ENCODE results near the gene DDX6.
A peak's percentile ranks its signal among the peaks of the same experiment; 100 is the strongest.
"Not testable (repeated sequence)": the region's sequence is repeated elsewhere in the genome, so short reads cannot be mapped to it uniquely, and the experiment has no call there.

Gene DDX6

DNA sequence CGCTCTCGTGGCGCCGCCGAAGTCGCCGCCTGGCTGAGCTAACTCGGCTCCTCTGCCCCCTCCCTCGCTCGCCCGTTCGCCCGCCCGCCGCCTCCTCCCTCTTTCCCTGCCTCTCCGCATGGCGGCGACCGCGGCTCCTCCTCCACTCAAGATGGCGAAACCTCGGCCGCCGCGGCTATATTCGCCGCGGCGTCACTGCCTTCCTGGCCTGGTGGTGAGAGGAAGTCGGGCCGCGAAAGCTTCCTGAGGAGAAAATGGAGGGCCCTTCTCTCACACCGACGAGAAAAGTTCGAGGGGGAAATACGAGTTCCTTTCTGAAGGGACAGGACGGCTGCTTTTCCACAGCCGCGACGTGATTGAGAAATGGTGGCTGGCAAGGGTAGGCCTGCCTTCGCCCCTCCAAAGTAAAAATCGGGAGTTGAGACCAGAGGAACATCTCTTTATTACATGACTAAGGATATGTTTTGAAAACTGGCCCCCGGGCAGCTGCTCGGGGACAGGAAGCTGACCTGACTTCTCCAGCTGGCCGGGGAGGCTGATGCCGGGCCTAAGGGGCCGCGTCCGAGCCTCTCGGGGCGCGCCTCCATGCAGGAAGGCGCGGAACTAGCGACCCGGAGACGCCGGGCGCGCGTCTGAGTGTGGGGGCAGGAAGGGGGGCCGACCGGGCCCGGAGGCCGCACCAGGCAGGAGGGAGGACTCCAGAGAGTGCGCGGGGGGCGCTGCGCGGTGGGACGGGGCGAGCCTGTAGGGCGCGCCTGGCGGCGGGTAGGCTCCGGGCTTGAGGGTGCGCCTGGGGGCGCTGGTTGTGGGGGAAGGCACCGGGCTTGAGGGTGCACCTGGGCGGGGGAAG lies at the start of gene DDX6:
Gene DDX6 (minus strand): TSS at position 54 of the 850 bp plus-strand sequence. CDS start 4,913 bp downstream, outside the sequence.
- DNase-seq (ENCODE audit: low read depth), result peak; percentile 38

DNA sequence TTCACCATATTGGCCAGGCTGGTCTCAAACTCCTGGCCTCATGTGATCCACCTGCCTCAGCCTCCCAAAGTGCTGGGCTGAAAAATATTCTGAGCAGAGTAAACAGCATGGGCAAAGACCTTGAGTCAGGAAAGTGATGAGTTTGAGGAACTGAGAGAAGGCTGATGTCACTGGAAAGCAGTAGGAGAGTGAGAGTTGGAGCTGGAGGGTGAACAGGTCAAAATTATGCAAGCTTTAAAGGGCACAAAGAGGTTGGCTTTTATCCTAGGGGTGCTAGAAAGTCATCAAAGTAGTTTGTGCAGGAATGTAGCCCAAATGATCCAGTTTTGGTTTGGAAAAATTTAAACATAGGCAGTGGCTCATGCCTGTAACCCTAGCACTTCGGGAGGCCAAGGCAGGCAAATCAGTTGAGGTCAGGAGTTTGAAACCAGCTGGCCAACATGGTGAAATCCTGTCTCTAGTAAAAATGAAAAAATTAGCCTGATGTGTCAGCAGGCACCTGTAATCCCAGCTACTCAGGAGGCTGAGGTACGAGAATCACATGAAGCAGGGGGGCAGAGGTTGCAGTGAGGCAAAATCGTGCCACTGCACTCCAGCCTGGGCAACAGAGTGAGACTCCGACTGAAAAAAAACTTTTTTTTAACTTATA lies 48.1 kb upstream of the DDX6 start:
- DNase-seq (ENCODE audit: low read depth), result peak; percentile 23

GRCh38 chr11:118837868-118838267 lies 46.9 kb upstream of the DDX6 start:
- no peak for DNase-seq (ENCODE audit: low read depth)

- no peak for DNase-seq (ENCODE audit: low read depth)
Measured at GRCh38 chr11:118834427-118835028, 43.6 kb upstream of the DDX6 start.

- no peak for DNase-seq (ENCODE audit: low read depth)
Measured at GRCh38 chr11:118827118-118827517, 36.2 kb upstream of the DDX6 start.

- not testable (repeated sequence) for DNase-seq (ENCODE audit: low read depth)
Measured at GRCh38 chr11:118822936-118823510, 32.1 kb upstream of the DDX6 start.

- no peak for DNase-seq (ENCODE audit: low read depth)
Measured at GRCh38 chr11:118820412-118821357, 29.7 kb upstream of the DDX6 start.

DNA sequence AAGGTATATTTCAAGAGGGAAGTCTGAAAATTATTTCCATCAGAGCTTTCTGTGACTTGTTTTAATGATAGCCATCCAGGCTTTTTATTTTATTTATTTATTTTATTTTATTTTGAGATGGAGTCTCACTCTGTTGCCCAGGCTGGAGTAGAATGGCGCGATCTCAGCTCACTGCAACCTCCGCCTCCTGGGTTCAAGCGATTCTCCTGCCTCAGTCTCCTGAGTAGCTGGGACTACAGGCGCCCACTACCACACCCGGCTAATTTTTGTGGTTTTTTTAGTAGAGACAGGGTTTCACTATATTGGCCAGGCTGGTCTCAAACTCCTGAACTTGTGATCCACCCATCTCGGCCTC lies 29.0 kb upstream of the DDX6 start:
- DNase-seq (ENCODE audit: low read depth), result not testable (repeated sequence)

GRCh38 chr11:118819334-118820024 lies 28.5 kb upstream of the DDX6 start:
- no peak for DNase-seq (ENCODE audit: low read depth)

DNA sequence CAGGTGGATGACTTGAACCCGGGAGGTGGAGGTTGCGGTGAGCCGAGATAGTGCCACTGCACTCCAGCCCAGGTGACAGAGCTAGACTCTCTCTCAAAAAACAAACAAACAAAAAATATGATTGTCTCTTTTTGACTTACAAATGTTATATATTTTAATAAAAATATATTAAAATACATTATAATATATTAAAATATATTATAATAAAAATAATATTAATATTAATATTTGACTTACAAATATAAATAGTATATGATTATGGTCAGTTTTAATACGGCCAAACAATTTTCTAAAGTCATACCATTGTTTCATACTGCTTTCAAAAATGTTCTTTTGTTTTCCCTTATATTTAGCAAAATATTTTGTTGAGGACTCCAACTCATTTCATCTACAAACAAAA lies 27.2 kb upstream of the DDX6 start:
- DNase-seq (ENCODE audit: low read depth), result no peak

GRCh38 chr11:118813551-118813950 lies 22.6 kb upstream of the DDX6 start:
- no peak for DNase-seq (ENCODE audit: low read depth)

DNA sequence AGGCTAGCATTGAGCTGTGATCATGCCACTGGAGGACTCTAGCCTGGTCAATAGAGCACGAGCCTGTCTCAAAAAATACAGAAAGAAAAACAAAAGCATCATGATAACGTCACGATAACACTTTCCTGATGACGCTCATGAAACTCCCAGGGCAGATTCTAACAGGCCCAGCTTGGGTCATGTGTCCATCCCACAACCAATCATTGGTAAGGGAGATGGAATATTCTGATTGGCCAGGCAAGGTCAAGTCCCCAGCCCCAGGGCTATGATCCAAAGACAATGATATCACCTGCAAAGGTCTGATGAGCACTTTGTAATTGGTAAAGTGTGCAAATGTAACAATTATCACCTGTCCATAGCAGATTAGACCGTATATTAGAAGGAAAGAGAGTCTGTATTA lies 21.5 kb upstream of the DDX6 start:
- DNase-seq (ENCODE audit: low read depth), result no peak

DNA sequence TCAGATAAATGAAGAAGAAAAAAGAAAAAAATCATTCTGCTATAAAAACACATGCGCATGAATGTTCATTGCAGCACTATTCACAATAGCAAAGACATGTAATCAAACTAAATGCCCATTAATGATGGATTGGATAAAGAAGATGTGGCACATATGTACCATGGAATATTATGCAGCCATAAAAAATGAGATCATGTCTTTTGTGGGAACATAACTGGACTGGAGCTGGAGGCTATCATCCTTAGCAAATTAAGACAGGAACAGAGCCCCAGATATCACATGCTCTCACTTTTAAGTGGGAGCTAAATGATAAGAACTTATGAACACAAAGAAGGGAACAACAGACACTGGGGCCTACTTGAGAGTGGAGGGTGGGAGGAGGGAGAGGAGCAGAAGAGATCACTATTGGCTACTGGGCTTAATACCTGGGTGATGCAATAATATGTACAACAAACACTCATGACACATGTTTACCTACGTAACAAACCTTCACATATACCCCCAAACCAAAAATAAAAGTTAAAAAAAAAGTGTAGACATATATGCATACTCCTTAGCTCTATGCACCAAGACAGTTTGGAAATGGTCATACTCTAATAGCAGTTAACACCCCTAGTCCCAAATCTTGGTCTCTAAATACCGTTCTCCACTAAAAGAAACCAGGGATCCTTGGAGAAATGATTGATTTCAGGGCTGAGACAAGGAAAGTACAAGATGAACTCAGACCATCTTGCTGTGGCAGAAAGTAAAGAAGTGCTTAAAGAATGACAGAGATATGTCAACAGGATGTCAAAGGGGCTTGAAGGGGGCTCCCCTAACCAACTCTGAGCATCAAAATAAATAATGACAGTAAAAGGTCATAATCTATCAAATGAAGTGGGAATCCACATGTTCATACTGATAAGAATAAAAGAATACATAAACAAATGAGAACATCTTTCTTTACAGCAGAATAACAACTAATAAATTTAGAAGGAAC lies 17.1 kb upstream of the DDX6 start:
- no peak for DNase-seq (ENCODE audit: low read depth)

- DNase-seq (ENCODE audit: low read depth), result no peak
Measured at GRCh38 chr11:118806400-118806799, 15.4 kb upstream of the DDX6 start.

DNA sequence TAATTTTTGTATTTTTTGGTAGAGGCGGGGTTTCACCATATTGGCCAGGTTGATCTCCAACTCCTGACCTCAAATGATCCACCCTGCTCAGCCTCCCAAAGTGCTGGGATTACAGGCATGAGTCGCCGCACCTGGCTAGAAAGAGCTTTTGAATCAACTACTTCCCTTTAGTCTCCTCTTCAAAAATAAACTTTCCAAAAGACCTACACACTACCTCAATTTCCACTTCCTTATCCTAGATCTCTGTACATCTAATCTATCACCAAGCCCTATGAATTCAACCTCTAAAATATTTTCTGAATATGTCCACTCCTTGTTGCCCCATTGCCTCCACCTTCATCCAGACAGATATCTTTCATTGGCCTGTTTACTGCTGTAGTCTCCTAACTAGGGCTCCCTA lies 13.1 kb upstream of the DDX6 start:
- no peak for DNase-seq (ENCODE audit: low read depth)

- DNase-seq (ENCODE audit: low read depth), result no peak
Measured at GRCh38 chr11:118799372-118799771, 8.4 kb upstream of the DDX6 start.

DNA sequence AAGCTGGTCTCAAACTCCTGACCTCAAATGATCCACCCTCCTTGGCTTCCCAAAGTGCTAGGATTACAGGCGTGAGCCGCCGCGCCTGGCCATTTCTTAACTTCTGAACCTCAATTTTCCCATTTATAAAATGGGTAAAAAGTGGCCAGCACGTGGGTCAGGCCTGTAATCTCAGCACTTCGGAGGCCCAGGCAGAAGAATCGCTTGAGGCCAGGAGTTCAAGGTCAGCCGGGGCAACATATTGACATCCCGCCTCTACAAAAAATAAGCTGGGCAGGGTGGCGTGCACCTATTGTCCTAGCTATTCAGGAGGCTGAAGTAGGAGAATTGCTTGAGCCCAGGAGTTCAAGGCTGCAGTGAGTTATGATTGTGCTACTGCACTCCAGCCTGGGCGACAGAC lies 6.5 kb upstream of the DDX6 start:
- DNase-seq (ENCODE audit: low read depth), result no peak

DNA sequence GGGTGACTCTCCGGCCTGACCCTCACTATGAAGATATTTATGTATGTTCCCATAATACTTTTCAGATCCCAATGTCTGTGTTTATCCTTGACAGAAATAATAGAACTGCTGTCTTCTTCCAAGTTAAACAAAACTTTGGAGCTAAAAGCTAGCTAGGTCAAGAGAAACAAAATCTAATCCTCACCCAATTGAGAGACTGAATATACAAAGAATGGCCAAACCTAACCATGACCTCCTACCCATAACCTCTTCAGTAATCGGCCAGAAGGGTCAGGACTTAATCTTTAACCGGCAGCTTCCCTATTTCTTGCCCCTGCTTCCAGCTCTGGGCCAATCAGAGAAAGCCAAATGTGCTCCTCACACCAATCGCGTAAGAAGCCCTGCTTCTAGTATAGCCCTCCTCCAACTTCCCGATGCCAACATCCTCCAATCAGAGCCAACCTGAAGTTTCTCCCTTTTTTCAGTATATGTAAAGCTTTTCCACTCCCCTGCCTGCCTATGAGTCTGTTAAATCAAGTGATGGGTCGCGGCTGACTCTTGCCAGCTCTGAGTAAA lies 1.7 kb upstream of the DDX6 start:
- peak; percentile 61 for DNase-seq (ENCODE audit: low read depth)

GRCh38 chr11:118791961-118792569 lies 1.1 kb upstream of the DDX6 start:
- no peak for DNase-seq (ENCODE audit: low read depth)

All from GM04503 (cell line).